T-cell (primary cell): ENCODE measurements around the gene OR7A5. TPM values are rescaled to one million over a fixed set of nuclear protein-coding genes. Genes with fewer than 3 reads are reported as not detected.

Experiments used
- ATAC-seq, 4 experiments: fragments of 200-7000 bp in 3 of 4; fragments of 150-1000 bp in 1 of 4; cut with Tn5 transposase; replicated peaks in 1 of 4; 1 replicate in 3 of 4; 2 replicates in 1 of 4; pipeline ENCODE4 v1.10.0; 2021; ENCODE audit warnings: moderate library complexity in 3 of 4, mild to moderate bottlenecking in 2 of 4, moderate number of reproducible peaks in 1 of 4
- CTCF ChIA-PET, 2 donors: fragments of 300-600 bp; sonication (Branson Sonifier 250); formaldehyde crosslinking; loops; one replicate each; lab custom pipeline; 2022; ENCODE audit warnings: antibody characterized with exemption in 2 of 2; lab: Charles Lee
- POLR2A ChIA-PET, 2 donors: fragments of 300-600 bp; sonication (Branson Sonifier 250); formaldehyde crosslinking; loops; one replicate each; lab custom pipeline; 2022; ENCODE audit warnings: antibody characterized with exemption in 2 of 2; lab: Charles Lee
- DNase-seq, 35 experiments: peaks; one replicate each; pipeline versions ENCODE4 v3.0.0 to v3.0.0-alpha.2; 2013 to 2023
- H3K27ac ChIP-seq: one replicate; pipeline ENCODE4 v1.5.1; 2013; ENCODE audit warnings: low read length
- H3K27me3 ChIP-seq, 2 experiments: replicated peaks in 1 of 2; 1 replicate in 1 of 2; 2 replicates in 1 of 2; pipeline versions ENCODE4 v1.6.1 to v1.7.0; 2013; ENCODE audit warnings: low read length in 1 of 2, mixed read lengths in 1 of 2; ENCODE audit not compliant: control insufficient read depth in 2 of 2, insufficient read depth in 2 of 2; ENCODE audit errors: extremely low read depth in 1 of 2
- H3K36me3 ChIP-seq, 2 donors: 1 replicate in 1 of 2; 2 replicates in 1 of 2; pipeline versions ENCODE4 v1.6.1 to v1.7.0; 2013; ENCODE audit warnings: low read length in 1 of 2; ENCODE audit not compliant: control insufficient read depth in 2 of 2, insufficient read depth in 1 of 2; ENCODE audit errors: extremely low read depth in 1 of 2
- H3K4me1 ChIP-seq, 2 experiments: 1 replicate in 1 of 2; 2 replicates in 1 of 2; pipeline versions ENCODE4 v1.6.1 to v1.7.0; 2013; ENCODE audit warnings: low read length in 2 of 2, mixed read lengths in 1 of 2; ENCODE audit not compliant: insufficient read depth in 2 of 2, control insufficient read depth in 1 of 2; ENCODE audit errors: extremely low read depth in 1 of 2
- H3K4me3 ChIP-seq, 2 donors: 1 replicate in 1 of 2; 2 replicates in 1 of 2; pipeline versions ENCODE4 v1.5.1 to v1.7.0; 2013; ENCODE audit warnings: mild to moderate bottlenecking in 2 of 2, low read length in 1 of 2, moderate library complexity in 1 of 2; ENCODE audit not compliant: control insufficient read depth in 1 of 2; ENCODE audit errors: extremely low read depth in 1 of 2
- H3K9me3 ChIP-seq: 2 replicates; pipeline ENCODE4 v1.7.0; 2013
- H3K27ac Mint-ChIP-seq, 2 donors: one replicate each; pipeline ENCODE4 v1.8.0; 2020 to 2021; ENCODE audit warnings: mild to moderate bottlenecking in 2 of 2, mixed read lengths in 2 of 2
- H3K27me3 Mint-ChIP-seq, 2 donors: one replicate each; pipeline ENCODE4 v1.8.0; 2021 to 2022; ENCODE audit warnings: mixed read lengths in 2 of 2
- H3K36me3 Mint-ChIP-seq: one replicate; pipeline ENCODE4 v1.8.0; 2021; ENCODE audit warnings: mixed read lengths
- H3K4me1 Mint-ChIP-seq, 3 donors: one replicate each; pipeline ENCODE4 v1.8.0; 2020 to 2022; ENCODE audit warnings: mixed read lengths in 3 of 3, mild to moderate bottlenecking in 1 of 3
- H3K4me3 Mint-ChIP-seq, 3 donors: one replicate each; pipeline ENCODE4 v1.8.0; 2020 to 2022; ENCODE audit warnings: mild to moderate bottlenecking in 3 of 3, mixed read lengths in 3 of 3, moderate library complexity in 3 of 3
- H3K9me3 Mint-ChIP-seq, 3 donors: one replicate each; pipeline ENCODE4 v1.8.0; 2020 to 2022; ENCODE audit warnings: mixed read lengths in 3 of 3
- WGBS: methylation state at CpG from one replicate; pipeline ENCODE4 v1.1.5; 2013; ENCODE audit warnings: missing lambda C conversion rate; ENCODE audit not compliant: insufficient coverage; 5-methylcytosine and 5-hydroxymethylcytosine counted together
- total RNA-seq, 35 experiments: library from RNA in 6 of 35; stranded (reverse) in 6 of 35; fragments of 120-200 nt in 1 of 35; gene quantifications; one replicate each; pipeline versions ENCODE4 v1.2.1 to v1.2.4 and lab custom pipeline; 2013 to 2026

OR7A5 gene
- total RNA-seq, 5 donors from 2014 or later (not counting 1 experiment from before 2014, with no cell fraction given): not detected

GRCh38 chr19:14814982-14815652 is 19.9 kb downstream of the OR7A5 start:
- Histone ChIP-seq H3K4me3 (no peak overlapping the region), H3K27me3 (peaks cover 0 to 7% of the 10 kb centered on the region in 2 experiments), H3K4me1 (no peaks in the 10 kb centered on the region), H3K27ac (no peak overlapping the region), H3K9me3 (no peaks in the 10 kb centered on the region), H3K36me3 (no peaks in the 10 kb centered on the region)
- H3K27me3 Mint-ChIP-seq: peaks cover 6% of the 10 kb centered on the region in 2 donors
- H3K4me3 Mint-ChIP-seq: no peak overlapping the region
- POLR2A ChIA-PET: no interaction called here
- H3K4me1 Mint-ChIP-seq: no peaks in the 10 kb centered on the region
- peaks cover 0 to 3% (median 0%) of the 10 kb centered on the region in 3 donors for H3K9me3 Mint-ChIP-seq
- WGBS: no CpG with 5 or more reads among the region's 2 CpGs
- CTCF ChIA-PET: no interaction called here
- no peaks in the 10 kb centered on the region for H3K36me3 Mint-ChIP-seq
- no peak for DNase-seq
- no peak overlapping the region for H3K27ac Mint-ChIP-seq
- ATAC-seq: no peak

- Mint-ChIP-seq H3K27me3 (peaks cover 7 to 11% of the 10 kb centered on the region in 2 donors), H3K4me3 (no peak overlapping the region), H3K36me3 (no peaks in the 10 kb centered on the region), H3K9me3 (no peaks in the 10 kb centered on the region), H3K27ac (no peak overlapping the region), H3K4me1 (no peaks in the 10 kb centered on the region)
- Histone ChIP-seq H3K27me3 (peaks cover 0 to 3% of the 10 kb centered on the region in 2 experiments), H3K4me3 (no peak overlapping the region), H3K36me3 (no peaks in the 10 kb centered on the region), H3K9me3 (no peaks in the 10 kb centered on the region), H3K4me1 (no peaks in the 10 kb centered on the region), H3K27ac (no peak overlapping the region)
- ChIA-PET POLR2A (no interaction called here), CTCF (no interaction called here)
- ATAC-seq (no peak), DNase-seq (no peak)
- WGBS: 57% methylated on average over 5 of the region's 9 CpGs
These were observed 25.5 kb downstream of the OR7A5 start for GRCh38 chr19:14809272-14810057.

GRCh38 chr19:14804765-14805164 is 30.2 kb downstream of the OR7A5 start:
- peaks cover 0 to 3% of the 10 kb centered on the region in 2 experiments for H3K27me3 ChIP-seq
- DNase-seq: no peak
- no peak for ATAC-seq
- Mint-ChIP-seq H3K36me3 (no peaks in the 10 kb centered on the region), H3K27me3 (peaks cover 15 to 24% of the 10 kb centered on the region in 2 donors), H3K27ac (no peak overlapping the region), H3K9me3 (no peaks in the 10 kb centered on the region), H3K4me1 (no peaks in the 10 kb centered on the region), H3K4me3 (no peak overlapping the region)
- POLR2A ChIA-PET: no interaction called here
- CTCF ChIA-PET: no interaction called here
- no peaks in the 10 kb centered on the region for H3K36me3 ChIP-seq
- WGBS: no CpG with 5 or more reads among the region's 3 CpGs
- no peaks in the 10 kb centered on the region for H3K9me3 ChIP-seq
- no peaks in the 10 kb centered on the region for H3K4me1 ChIP-seq
- H3K4me3 ChIP-seq: no peak overlapping the region
- no peak overlapping the region for H3K27ac ChIP-seq

GRCh38 chr19:14798760-14799159 is 36.2 kb downstream of the OR7A5 start:
- WGBS: 90% methylated on average over 2 of the region's 5 CpGs
- H3K4me1 Mint-ChIP-seq: no peaks in the 10 kb centered on the region
- no peaks in the 10 kb centered on the region for H3K9me3 ChIP-seq

GRCh38 chr19:14796021-14796420 is 39.0 kb downstream of the OR7A5 start:
- 98% methylated on average over 7 of the region's 11 CpGs for WGBS
- no peak overlapping the region for H3K27ac Mint-ChIP-seq
- H3K4me3 Mint-ChIP-seq: no peak overlapping the region
- no peaks in the 10 kb centered on the region for H3K4me1 Mint-ChIP-seq
- ChIA-PET CTCF (no interaction called here), POLR2A (no interaction called here)
- Histone ChIP-seq H3K4me1 (no peaks in the 10 kb centered on the region), H3K27me3 (peaks cover 0 to 2% of the 10 kb centered on the region in 2 experiments), H3K4me3 (no peak overlapping the region), H3K36me3 (no peaks in the 10 kb centered on the region), H3K9me3 (no peaks in the 10 kb centered on the region), H3K27ac (no peak overlapping the region)
- peaks cover 18 to 19% of the 10 kb centered on the region in 2 donors for H3K27me3 Mint-ChIP-seq
- no peaks in the 10 kb centered on the region for H3K9me3 Mint-ChIP-seq
- no peak for ATAC-seq
- no peak for DNase-seq
- no peaks in the 10 kb centered on the region for H3K36me3 Mint-ChIP-seq

More at GRCh38 chr19:14798760-14799159, 36.2 kb downstream of the OR7A5 start:
- no peaks in the 10 kb centered on the region for H3K36me3 Mint-ChIP-seq
- H3K27me3 ChIP-seq: peaks cover 0 to 6% of the 10 kb centered on the region in 2 experiments
- no peak for DNase-seq
- no peaks in the 10 kb centered on the region for H3K36me3 ChIP-seq
- POLR2A ChIA-PET: no interaction called here
- H3K4me3 Mint-ChIP-seq: no peak overlapping the region
- no peak overlapping the region for H3K4me3 ChIP-seq
- CTCF ChIA-PET: no interaction called here
- H3K27me3 Mint-ChIP-seq: peaks cover 24 to 25% of the 10 kb centered on the region in 2 donors
- no peak for ATAC-seq
- H3K4me1 ChIP-seq: no peaks in the 10 kb centered on the region
- H3K9me3 Mint-ChIP-seq: no peaks in the 10 kb centered on the region
- no peak overlapping the region for H3K27ac Mint-ChIP-seq
- H3K27ac ChIP-seq: no peak overlapping the region

- H3K27ac Mint-ChIP-seq: no peak overlapping the region
- H3K36me3 Mint-ChIP-seq: no peaks in the 10 kb centered on the region
- H3K36me3 ChIP-seq: no peaks in the 10 kb centered on the region
- H3K4me1 ChIP-seq: no peaks in the 10 kb centered on the region
- H3K4me3 Mint-ChIP-seq: no peak overlapping the region
- no peaks in the 10 kb centered on the region for H3K9me3 Mint-ChIP-seq
- ATAC-seq (no peak), DNase-seq (no peak)
- H3K27ac ChIP-seq: no peak overlapping the region
- peaks cover 0 to 2% of the 10 kb centered on the region in 2 experiments for H3K27me3 ChIP-seq
- H3K9me3 ChIP-seq: no peaks in the 10 kb centered on the region
- no peak overlapping the region for H3K4me3 ChIP-seq
- ChIA-PET POLR2A (no interaction called here), CTCF (no interaction called here)
- peaks cover 14 to 17% of the 10 kb centered on the region in 2 donors for H3K27me3 Mint-ChIP-seq
- 100% methylated on average over 1 of the region's 5 CpGs for WGBS
- no peaks in the 10 kb centered on the region for H3K4me1 Mint-ChIP-seq
These were observed 39.8 kb downstream of the OR7A5 start for GRCh38 chr19:14795078-14795721.
